ENCODE measurements around the gene HNRNPH3. TPM values are rescaled to one million over a fixed set of nuclear protein-coding genes. Genes with fewer than 3 reads are reported as not detected.

HNRNPH3 gene
- total RNA-seq, 1 experiment from 2014 or later = 244 TPM

- no peak overlapping the region for H3K56ac ChIP-seq (ENCODE audit: insufficient read length, low read depth, low read length)
- Mint-ChIP-seq H3K9me3 (peaks cover 5 to 9% of the 10 kb centered on the region in 2 experiments), H3K36me3 (ENCODE audit: insufficient read depth in 1 of 3, low read depth in 3 of 3) (peaks cover 4 to 5% (median 4%) of the 10 kb centered on the region in 3 experiments; a peak in 6 of 7 replicates), H3K4me1 (no peaks in the 10 kb centered on the region), H3K27ac (no peak overlapping the region), H3K27me3 (ENCODE audit: low read depth) (no peaks in the 10 kb centered on the region), H3K4me3 (no peak overlapping the region)
- H4K20me1 ChIP-seq (ENCODE audit: control insufficient read depth, insufficient read depth, insufficient read length) = no peaks in the 10 kb centered on the region
- H3K79me1 ChIP-seq (ENCODE audit: insufficient read depth, low read depth, low read length, poor library complexity, severe bottlenecking) = no peaks in the 10 kb centered on the region
- no CpG with 5 or more reads among the region's 9 CpGs for WGBS (ENCODE audit: extremely low coverage, insufficient read length, low lambda C conversion rate)
- no peak overlapping the region for H2AFZ ChIP-seq (ENCODE audit: low read length)
- no peak overlapping the region for H4K8ac ChIP-seq (replicated peaks; ENCODE audit: insufficient read length, low read depth, low read length)
- H3K27ac ChIP-seq (ENCODE audit: insufficient read length, low read depth, low read length) = no peak overlapping the region
- H3K4ac ChIP-seq (ENCODE audit: low read depth, low read length) = no peak overlapping the region
- no peak overlapping the region for H3K23ac ChIP-seq (ENCODE audit: insufficient read length, low read depth, low read length)
- H2BK5ac ChIP-seq (ENCODE audit: insufficient read length, low read length) = no peak overlapping the region
- no peak for TF ChIP-seq CTCF (conservative IDR thresholded peaks at IDR 0.05)
- no peak overlapping the region for H2BK20ac ChIP-seq (ENCODE audit: low read depth, low read length, poor library complexity, severe bottlenecking)
- no peak overlapping the region for H2BK15ac ChIP-seq (ENCODE audit: low read depth, low read length)
- no peak overlapping the region for H3K4me2 ChIP-seq (ENCODE audit: insufficient read depth, insufficient read length, low read length)
- H3K14ac ChIP-seq (ENCODE audit: insufficient read depth, low read length) = no peak overlapping the region
- no peak overlapping the region for H3K9ac ChIP-seq (ENCODE audit: extremely low read depth, insufficient read length, low read length)
- no peak for DNase-seq
- H3K9me3 ChIP-seq (ENCODE audit: control insufficient read depth, low read depth, low read length) = no peaks in the 10 kb centered on the region
- H2AK5ac ChIP-seq (ENCODE audit: insufficient read length, low read length) = no peak overlapping the region
- no peaks in the 10 kb centered on the region for H3K4me1 ChIP-seq (ENCODE audit: insufficient read depth, low read length)
- H3K18ac ChIP-seq (ENCODE audit: insufficient read length, low read depth, low read length) = no peak overlapping the region
- H3K79me2 ChIP-seq (ENCODE audit: insufficient read depth, low read length) = no peaks in the 10 kb centered on the region
- H3K27me3 ChIP-seq (ENCODE audit: insufficient read depth, low read length) = no peaks in the 10 kb centered on the region
- no peak overlapping the region for H2BK12ac ChIP-seq (ENCODE audit: insufficient read length, low read depth, low read length)
- H2BK120ac ChIP-seq (ENCODE audit: low read depth, low read length, poor library complexity, severe bottlenecking) = no peak overlapping the region
- H4K5ac ChIP-seq (ENCODE audit: insufficient read length, low read depth, low read length) = no peak overlapping the region
- H3K23me2 ChIP-seq (ENCODE audit: insufficient read length, low read depth, low read length, poor library complexity, severe bottlenecking) = no peaks in the 10 kb centered on the region
- no peak overlapping the region for H4K91ac ChIP-seq (ENCODE audit: insufficient read length, low read depth, low read length)
- no peak overlapping the region for H3T11ph ChIP-seq (ENCODE audit: low read length)
Measured at GRCh38 chr10:68284062-68285001, 47.5 kb upstream of the HNRNPH3 start.

Measured in H9 (cell line).